Thoracic aorta (tissue), 2 donors: ENCODE measurements around the gene PCDH15. TPM values are rescaled to one million over a fixed set of nuclear protein-coding genes. Genes with fewer than 3 reads are reported as not detected.

Experiments
- ATAC-seq: fragments of 150-250 bp; one replicate; pipeline ENCODE4 v1.8.0; 2017; ENCODE audit warnings: low read depth; ENCODE audit not compliant: insufficient number of reproducible peaks, low FRiP score
- DNase-seq: peaks from one replicate; pipeline ENCODE4 v3.0.0-alpha.2; 2020; ENCODE audit warnings: low spot score
- H3K27ac ChIP-seq, 2 donors: fragments of 200-600 bp; sonication (generic); 1 replicate in 1 of 2; 2 replicates in 1 of 2; pipeline ENCODE4 v1.5.1; 2016; ENCODE audit warnings: mild to moderate bottlenecking in 2 of 2, moderate library complexity in 2 of 2
- H3K27me3 ChIP-seq: fragments of 200-600 bp; sonication (generic); replicated peaks from 2 replicates; pipeline ENCODE4 v1.6.0; 2016; ENCODE audit warnings: mild to moderate bottlenecking; ENCODE audit not compliant: insufficient read depth
- H3K36me3 ChIP-seq: fragments of 200-600 bp; sonication (generic); one replicate; pipeline ENCODE4 v1.5.1; 2016
- H3K4me1 ChIP-seq, 2 donors: fragments of 200-600 bp; sonication (generic); 1 replicate in 1 of 2; 2 replicates in 1 of 2; pipeline versions ENCODE4 v1.5.1 to v1.6.0; 2016; ENCODE audit warnings: low read depth in 2 of 2, mild to moderate bottlenecking in 1 of 2; ENCODE audit not compliant: control insufficient read depth in 1 of 2
- H3K4me3 ChIP-seq: fragments of 200-600 bp; sonication (generic); 2 replicates; pipeline ENCODE4 v1.5.1; 2016; ENCODE audit warnings: mild to moderate bottlenecking
- H3K9me3 ChIP-seq: fragments of 200-600 bp; sonication (generic); 2 replicates; pipeline ENCODE4 v1.5.1; 2016
- CTCF ChIP-seq: fragments of 200-600 bp; sonication (generic); IDR thresholded peaks from one replicate; pipeline ENCODE4 v1.5.1; 2019; ENCODE audit warnings: antibody characterized with exemption
- total RNA-seq, 2 donors: library from RNA; depleted of rRNA; stranded (reverse); fragments of >200 nt; gene quantifications; one replicate each; pipeline versions ENCODE4 v1.1.0 to v1.2.3, GENCODE V29; 2016

Gene PCDH15
- under 1 TPM; 0.49 to 0.95 TPM for total RNA-seq

- H3K36me3 ChIP-seq, result no peaks in the 10 kb centered on the region
- ATAC-seq, result no peak
- no peaks in the 10 kb centered on the region for H3K27me3 ChIP-seq
- no peak for TF ChIP-seq CTCF
- H3K4me1 ChIP-seq, result no peaks in the 10 kb centered on the region
- no peak within 1 kb of the TSS for H3K27ac ChIP-seq
- no peaks in the 10 kb centered on the region for H3K9me3 ChIP-seq
- DNase-seq, result no peak
- H3K4me3 ChIP-seq, result no peak within 1 kb of the TSS
These were observed at the start of gene PCDH15 for GRCh38 chr10:54800741-54801421. TSS of gene PCDH15 (minus strand) at chr10:54801231. CDS start at chr10:54664262, 136,969 bp downstream.

DNA sequence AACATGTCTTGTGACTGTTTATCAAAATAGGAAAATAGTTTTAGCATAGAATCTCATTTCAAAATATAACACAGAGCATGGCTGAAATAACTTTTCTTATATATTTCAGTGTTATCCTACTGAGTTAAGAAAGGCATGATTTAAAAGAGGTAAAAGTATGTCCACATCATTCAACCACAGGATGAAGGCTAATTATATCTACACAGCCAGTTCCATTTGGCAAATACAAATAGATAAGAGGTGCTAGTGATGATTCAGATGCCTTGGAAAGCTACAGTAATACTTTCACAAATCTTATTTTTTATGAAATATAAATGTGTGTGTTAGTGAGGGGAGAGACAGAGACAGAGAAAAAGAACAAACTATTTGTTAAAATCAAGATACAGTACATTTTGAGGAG, 42.9 kb upstream of the PCDH15 start:
- no peaks in the 10 kb centered on the region for H3K27me3 ChIP-seq
- TF ChIP-seq CTCF, result no peak
- no peaks in the 10 kb centered on the region for H3K4me1 ChIP-seq
- no peaks in the 10 kb centered on the region for H3K36me3 ChIP-seq
- DNase-seq (no peak), ATAC-seq (no peak)
- H3K9me3 ChIP-seq, result no peaks in the 10 kb centered on the region
- no peak overlapping the region for H3K4me3 ChIP-seq
- no peak overlapping the region for H3K27ac ChIP-seq

DNA sequence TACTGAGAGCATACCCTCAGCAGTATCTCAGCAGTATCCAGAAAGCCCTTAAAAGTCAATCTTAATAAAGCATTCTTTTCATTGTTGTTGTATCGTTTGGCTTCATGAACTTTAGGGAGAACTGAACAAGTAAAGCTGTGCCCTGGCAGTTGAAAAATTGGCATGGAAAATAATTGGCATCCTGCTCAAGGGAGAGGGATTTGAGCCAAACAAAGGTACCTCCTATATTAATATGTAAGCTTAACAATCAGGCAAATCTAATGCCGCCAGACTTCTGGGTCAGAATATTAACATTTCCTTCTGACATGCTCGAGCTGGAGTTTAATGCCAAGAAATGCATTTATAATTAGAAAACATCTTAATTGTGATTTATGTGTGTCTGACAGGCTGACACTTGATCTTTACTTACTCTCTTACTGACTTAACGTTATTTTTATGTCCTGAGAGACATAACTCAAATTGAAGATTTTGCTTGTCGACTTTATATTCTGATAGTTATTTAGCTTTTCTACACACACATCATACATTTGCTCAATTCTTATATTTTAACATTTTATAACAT, 42.1 kb upstream of the PCDH15 start:
- DNase-seq (no peak), ATAC-seq (no peak)
- Histone ChIP-seq H3K27ac (no peak overlapping the region), H3K27me3 (no peaks in the 10 kb centered on the region), H3K4me3 (no peak overlapping the region), H3K9me3 (no peaks in the 10 kb centered on the region), H3K4me1 (no peaks in the 10 kb centered on the region), H3K36me3 (no peaks in the 10 kb centered on the region)
- TF ChIP-seq CTCF, result no peak

GRCh38 chr10:54837479-54837878, 36.4 kb upstream of the PCDH15 start:
- no peak for TF ChIP-seq CTCF
- H3K4me1 ChIP-seq, result no peaks in the 10 kb centered on the region
- H3K4me3 ChIP-seq, result no peak overlapping the region
- H3K9me3 ChIP-seq, result no peaks in the 10 kb centered on the region
- DNase-seq, result no peak
- no peak for ATAC-seq
- no peaks in the 10 kb centered on the region for H3K27me3 ChIP-seq
- H3K27ac ChIP-seq, result no peak overlapping the region
- no peaks in the 10 kb centered on the region for H3K36me3 ChIP-seq

DNA sequence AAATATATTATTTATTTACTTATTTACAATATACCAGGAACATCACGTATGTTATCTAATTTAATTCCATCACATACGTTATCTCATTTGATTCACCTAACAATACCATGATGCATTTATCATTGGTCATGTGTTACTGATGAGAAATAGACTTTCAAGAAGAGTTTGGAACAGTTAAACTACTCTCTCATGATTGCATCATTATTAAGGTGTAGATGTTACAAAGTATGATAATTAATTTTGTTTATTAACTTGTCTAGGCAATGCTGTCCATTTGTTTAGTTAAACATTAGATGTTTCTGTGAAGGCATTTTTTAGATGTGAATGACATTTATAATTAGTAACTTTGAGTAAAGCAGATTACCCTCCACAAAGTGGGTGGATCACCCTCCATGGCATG, 32.0 kb upstream of the PCDH15 start:
- Histone ChIP-seq H3K4me1 (no peaks in the 10 kb centered on the region), H3K27ac (no peak overlapping the region), H3K36me3 (no peaks in the 10 kb centered on the region), H3K27me3 (no peaks in the 10 kb centered on the region), H3K4me3 (no peak overlapping the region), H3K9me3 (no peaks in the 10 kb centered on the region)
- DNase-seq (no peak), ATAC-seq (no peak)
- no peak for TF ChIP-seq CTCF
